GM15510 (cell line): ENCODE results near the gene SULT1E1.

Experiments
- POLR2A ChIP-seq: IDR thresholded peaks from 3 replicates; pipeline ENCODE4 v1.6.1; 2011; ENCODE audit warnings: borderline replicate concordance; ENCODE audit not compliant: insufficient read length; ENCODE audit errors: extremely low read depth

The SULT1E1 gene

DNA sequence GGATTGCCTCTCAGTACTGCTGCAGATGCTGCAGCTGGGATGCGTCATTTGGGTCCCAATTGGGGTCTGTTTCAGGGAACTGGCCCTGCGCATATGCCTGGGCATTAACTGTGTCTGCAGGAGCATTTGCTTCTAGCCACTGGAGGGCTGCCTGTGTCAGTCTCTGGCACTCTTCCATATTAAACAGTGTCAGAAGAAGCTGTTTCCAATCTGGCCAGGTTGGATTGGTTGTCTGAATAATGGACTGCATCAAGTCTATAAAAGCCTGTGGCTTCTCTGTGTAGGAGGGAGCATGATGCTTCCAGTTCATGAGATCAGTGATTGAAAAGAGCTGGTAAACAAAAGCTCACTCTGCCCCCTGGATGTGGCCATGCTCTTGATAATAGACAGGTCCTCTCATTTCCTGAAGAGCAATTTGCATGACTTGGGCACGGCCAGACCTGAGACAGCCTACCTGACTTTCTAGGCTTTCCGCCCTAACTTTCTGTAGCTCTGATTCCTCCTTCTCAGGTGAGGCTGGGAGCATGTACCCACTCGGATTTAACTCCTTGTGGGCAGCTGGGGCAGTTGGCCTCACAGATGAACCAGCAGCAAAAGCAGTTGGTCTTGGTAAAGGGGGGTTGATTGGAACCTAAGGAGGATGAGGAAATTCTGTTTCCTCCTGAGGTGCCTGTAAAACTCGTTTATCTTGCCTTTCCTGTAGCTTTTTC, 29.2 kb downstream of the SULT1E1 start:
- no peak for TF ChIP-seq POLR2A

GRCh38 chr4:69830192-69830559, 29.8 kb downstream of the SULT1E1 start:
- TF ChIP-seq POLR2A, result no peak

DNA sequence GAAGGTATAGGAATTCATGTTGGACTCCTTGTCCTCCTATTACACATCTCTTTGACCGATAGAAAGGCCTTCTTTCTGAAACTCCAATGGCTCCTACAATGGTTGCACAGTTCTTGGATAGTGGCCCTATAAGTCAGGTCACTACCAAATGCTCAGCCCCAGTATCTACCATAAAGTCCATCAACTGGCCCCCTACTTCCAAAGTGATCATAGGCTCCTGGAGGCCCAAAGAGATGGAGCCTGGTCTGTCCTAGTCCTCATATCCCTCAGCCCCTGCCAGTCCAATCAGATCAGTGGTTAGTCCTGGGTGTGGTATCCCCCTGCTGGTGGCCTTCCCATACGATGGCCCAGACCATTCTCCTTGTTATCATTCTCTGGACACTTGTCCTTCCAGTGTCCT, 30.3 kb downstream of the SULT1E1 start:
- no peak for TF ChIP-seq POLR2A

- TF ChIP-seq POLR2A, result no peak
Measured at GRCh38 chr4:69828828-69829227, 31.1 kb downstream of the SULT1E1 start.

DNA sequence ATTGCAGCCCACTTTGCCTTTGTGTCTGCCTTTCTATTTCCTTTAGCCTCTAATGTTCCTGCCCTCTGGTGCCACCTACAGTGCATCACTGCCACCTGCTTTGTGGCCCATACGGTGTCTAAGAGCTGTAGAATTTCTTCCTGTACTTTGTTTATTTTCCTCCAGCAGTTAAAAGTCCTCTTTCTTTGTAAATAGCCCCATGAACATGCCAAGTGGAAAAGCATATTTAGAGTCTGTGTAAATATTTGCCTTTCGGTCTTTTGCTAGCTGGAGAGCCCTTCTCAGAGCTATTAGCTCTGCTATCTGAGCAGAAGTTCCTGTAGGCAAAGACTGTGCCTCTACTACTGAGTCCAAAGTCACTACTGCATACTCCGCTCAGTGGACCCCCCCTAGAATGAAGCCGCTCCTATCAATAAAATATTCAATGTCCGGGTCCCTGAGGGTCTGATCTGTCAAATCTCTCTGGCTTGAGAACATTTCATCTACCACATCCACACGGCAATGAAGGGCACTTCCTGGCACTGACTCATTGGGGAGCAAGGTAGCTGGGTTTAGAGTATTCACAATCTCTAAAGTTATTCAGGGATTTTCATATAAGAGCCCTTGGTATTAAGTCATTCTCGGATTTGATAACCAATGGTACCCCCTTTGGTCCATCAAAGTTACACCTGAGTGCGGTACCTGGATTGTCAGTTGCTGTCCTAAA, 36.3 kb downstream of the SULT1E1 start:
- TF ChIP-seq POLR2A, result no peak

DNA sequence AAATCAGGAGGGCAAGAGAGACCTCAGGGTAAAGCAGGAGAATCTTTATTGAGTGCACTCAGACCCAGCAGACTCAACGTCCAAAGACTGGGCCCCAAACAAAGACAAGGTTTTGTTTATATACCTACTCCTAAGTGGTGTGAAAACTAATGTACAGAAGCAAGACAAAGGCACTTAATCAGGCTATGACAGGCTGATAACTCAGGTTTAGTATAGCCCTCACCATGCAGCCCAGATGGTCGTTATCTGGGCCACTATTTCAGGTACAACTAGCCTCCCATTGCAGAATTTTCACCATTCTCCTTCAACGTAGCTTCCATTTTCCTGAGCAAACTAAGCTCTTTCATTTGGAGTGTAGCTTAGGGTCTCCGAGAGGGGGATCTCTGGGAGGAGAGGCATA, 36.9 kb downstream of the SULT1E1 start:
- TF ChIP-seq POLR2A, result no peak

GRCh38 chr4:69822198-69822597, 37.7 kb downstream of the SULT1E1 start:
- TF ChIP-seq POLR2A, result no peak

- TF ChIP-seq POLR2A, result no peak
Measured at GRCh38 chr4:69818060-69818639, 41.8 kb downstream of the SULT1E1 start.

- no peak for TF ChIP-seq POLR2A
Measured at GRCh38 chr4:69816236-69816635, 43.7 kb downstream of the SULT1E1 start.

- TF ChIP-seq POLR2A, result no peak
Measured at GRCh38 chr4:69813628-69814027, 46.3 kb downstream of the SULT1E1 start.

DNA sequence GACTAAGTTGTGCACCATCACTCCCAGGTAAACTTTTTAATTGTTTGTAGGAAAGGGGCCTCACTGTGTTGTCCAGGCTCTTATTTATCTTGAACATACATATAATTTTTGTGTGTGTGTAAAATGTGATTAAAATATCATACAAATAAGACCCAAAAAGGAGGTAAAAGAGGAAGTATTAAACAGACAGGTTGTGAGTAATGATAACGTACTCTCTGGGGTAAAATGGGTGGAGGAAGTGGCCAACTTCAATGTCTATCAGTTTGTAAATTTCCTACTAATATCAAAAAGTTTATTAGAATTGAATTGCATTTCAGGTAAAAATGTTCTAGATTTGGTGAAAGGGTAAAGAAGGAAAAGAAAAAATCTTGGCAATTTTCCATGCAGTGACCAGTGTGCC, 48.8 kb downstream of the SULT1E1 start:
- no peak for TF ChIP-seq POLR2A

GRCh38 chr4:69800599-69800998, 59.3 kb downstream of the SULT1E1 start:
- no peak for TF ChIP-seq POLR2A

DNA sequence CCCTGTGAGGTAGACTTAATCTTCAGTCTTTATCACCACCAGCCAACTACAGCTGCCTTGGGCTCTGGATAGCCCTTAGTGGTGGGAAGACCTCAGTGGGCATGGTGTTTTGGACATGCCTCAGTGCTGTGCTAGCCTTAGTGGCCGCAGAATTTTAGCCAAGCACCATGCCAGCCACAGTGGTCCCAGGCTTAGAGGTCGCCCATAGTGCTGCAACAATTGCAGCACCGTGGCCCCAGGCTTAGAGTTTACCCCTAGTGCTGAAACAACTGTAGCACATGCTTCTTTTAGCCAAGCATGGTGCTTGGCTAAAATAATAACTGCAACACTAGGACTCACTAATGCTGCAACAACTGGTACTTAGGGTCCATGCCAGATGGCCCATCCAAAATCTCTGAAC, 60.6 kb downstream of the SULT1E1 start:
- no peak for TF ChIP-seq POLR2A

DNA sequence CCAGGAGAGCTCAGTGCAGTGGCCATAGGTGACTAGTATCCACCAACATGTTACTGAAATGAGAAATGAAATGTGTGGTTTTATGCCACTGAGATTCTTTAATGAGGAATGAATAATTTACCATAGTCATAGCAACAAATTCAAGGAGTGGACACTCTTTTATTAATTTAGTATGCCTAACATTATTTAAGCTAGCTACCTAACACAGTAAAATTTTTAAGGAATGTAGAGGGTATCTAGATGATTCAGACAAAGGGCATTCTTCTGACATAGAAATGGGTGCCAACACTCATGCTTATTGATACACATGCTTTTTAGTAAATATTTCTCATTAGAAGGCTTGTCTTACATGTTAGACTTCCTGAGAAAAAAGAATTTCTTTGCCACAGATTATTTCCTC, 66.2 kb downstream of the SULT1E1 start:
- no peak for TF ChIP-seq POLR2A
